GM10847 (cell line): Measurements from ENCODE around the gene ARVCF.

Experiments used
- POLR2A ChIP-seq: IDR thresholded peaks from 2 replicates; pipeline ENCODE4 v1.6.1; 2011; ENCODE audit not compliant: insufficient read length; ENCODE audit errors: extremely low read depth

ARVCF gene

GRCh38 chr22:19981961-19982920 lies 34.4 kb downstream of the ARVCF start:
- no peak for TF ChIP-seq POLR2A

- TF ChIP-seq POLR2A = no peak
Measured at GRCh38 chr22:19981171-19981960, 35.3 kb downstream of the ARVCF start.

- no peak for TF ChIP-seq POLR2A
Measured at GRCh38 chr22:19980766-19981165, 35.9 kb downstream of the ARVCF start.

- no peak for TF ChIP-seq POLR2A
Measured at GRCh38 chr22:19979712-19980493, 36.7 kb downstream of the ARVCF start.

- TF ChIP-seq POLR2A = no peak
Measured at GRCh38 chr22:19978748-19979147, 37.9 kb downstream of the ARVCF start.

- no peak for TF ChIP-seq POLR2A
Measured at GRCh38 chr22:19977296-19978243, 39.1 kb downstream of the ARVCF start.

GRCh38 chr22:19976671-19977070 lies 40.0 kb downstream of the ARVCF start:
- no peak for TF ChIP-seq POLR2A

- no peak for TF ChIP-seq POLR2A
Measured at GRCh38 chr22:19975707-19976035, 41.0 kb downstream of the ARVCF start.

- TF ChIP-seq POLR2A = no peak
Measured at GRCh38 chr22:19974935-19975706, 41.5 kb downstream of the ARVCF start.

- TF ChIP-seq POLR2A = no peak
Measured at GRCh38 chr22:19974268-19974861, 42.3 kb downstream of the ARVCF start.

GRCh38 chr22:19973551-19974267 lies 42.9 kb downstream of the ARVCF start:
- TF ChIP-seq POLR2A = no peak
